Uterus (tissue), 2 donors: ENCODE results near the gene ESPN.
"Not testable (repeated sequence)": the region's sequence is repeated elsewhere in the genome, so short reads cannot be mapped to it uniquely, and the experiment has no call there.

Experiments used
- POLR2A ChIP-seq, 2 donors: fragments of 450-650 bp; IDR thresholded peaks; one replicate each; pipeline ENCODE4 v1.6.1; 2016; ENCODE audit warnings: antibody characterized with exemption in 2 of 2, mild to moderate bottlenecking in 1 of 2, moderate library complexity in 1 of 2
- TF ChIP-seq, protein P1 (sequence below), 4 experiments: fragments of 200-600 bp in 2 of 4; fragments of 450-650 bp in 2 of 4; sonication (generic) in 2 of 4; IDR thresholded peaks; one replicate each; pipeline ENCODE4 v1.5.1; 2016 to 2019; ENCODE audit warnings: antibody characterized with exemption in 4 of 4, mild to moderate bottlenecking in 2 of 4, moderate library complexity in 1 of 4

DNA sequence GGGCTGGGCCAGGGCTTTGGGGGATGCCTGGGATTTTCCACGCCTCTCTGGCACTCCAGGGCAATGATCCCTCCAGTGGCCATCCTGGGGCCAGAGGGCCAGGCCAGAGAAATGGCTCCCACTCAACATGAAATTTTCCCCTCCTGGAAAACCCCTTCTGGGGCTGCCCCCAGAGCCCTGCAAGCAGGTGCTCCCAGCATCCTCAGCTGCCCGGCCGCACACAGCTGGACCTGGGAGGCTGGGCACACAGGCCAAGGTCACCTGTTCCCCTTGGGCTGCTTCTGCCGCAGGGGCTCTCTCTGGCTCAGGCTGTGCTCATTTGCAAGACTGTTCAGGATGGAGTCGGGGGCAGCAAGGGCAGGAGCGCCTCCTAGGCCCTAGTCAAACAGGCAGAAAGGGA lies 3.9 kb downstream of the ESPN start:
- TF ChIP-seq, protein P1, sequence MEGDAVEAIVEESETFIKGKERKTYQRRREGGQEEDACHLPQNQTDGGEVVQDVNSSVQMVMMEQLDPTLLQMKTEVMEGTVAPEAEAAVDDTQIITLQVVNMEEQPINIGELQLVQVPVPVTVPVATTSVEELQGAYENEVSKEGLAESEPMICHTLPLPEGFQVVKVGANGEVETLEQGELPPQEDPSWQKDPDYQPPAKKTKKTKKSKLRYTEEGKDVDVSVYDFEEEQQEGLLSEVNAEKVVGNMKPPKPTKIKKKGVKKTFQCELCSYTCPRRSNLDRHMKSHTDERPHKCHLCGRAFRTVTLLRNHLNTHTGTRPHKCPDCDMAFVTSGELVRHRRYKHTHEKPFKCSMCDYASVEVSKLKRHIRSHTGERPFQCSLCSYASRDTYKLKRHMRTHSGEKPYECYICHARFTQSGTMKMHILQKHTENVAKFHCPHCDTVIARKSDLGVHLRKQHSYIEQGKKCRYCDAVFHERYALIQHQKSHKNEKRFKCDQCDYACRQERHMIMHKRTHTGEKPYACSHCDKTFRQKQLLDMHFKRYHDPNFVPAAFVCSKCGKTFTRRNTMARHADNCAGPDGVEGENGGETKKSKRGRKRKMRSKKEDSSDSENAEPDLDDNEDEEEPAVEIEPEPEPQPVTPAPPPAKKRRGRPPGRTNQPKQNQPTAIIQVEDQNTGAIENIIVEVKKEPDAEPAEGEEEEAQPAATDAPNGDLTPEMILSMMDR (IDR thresholded peaks at IDR 0.05) = not testable (repeated sequence)
- not testable (repeated sequence) for TF ChIP-seq POLR2A (IDR thresholded peaks at IDR 0.05)
